Measurements from ENCODE around the gene CYP2D6. TPM values are rescaled to one million over a fixed set of nuclear protein-coding genes. Genes with fewer than 3 reads are reported as not detected.
"Not testable (repeated sequence)": the region's sequence is repeated elsewhere in the genome, so short reads cannot be mapped to it uniquely, and the experiment has no call there.

CYP2D6 gene
- total RNA-seq, 1 experiment from 2014 or later, result 1.7 TPM

GRCh38 chr22:42131562-42131961, 952 bp upstream of the CYP2D6 start (continued):
- TF ChIP-seq, protein P1, sequence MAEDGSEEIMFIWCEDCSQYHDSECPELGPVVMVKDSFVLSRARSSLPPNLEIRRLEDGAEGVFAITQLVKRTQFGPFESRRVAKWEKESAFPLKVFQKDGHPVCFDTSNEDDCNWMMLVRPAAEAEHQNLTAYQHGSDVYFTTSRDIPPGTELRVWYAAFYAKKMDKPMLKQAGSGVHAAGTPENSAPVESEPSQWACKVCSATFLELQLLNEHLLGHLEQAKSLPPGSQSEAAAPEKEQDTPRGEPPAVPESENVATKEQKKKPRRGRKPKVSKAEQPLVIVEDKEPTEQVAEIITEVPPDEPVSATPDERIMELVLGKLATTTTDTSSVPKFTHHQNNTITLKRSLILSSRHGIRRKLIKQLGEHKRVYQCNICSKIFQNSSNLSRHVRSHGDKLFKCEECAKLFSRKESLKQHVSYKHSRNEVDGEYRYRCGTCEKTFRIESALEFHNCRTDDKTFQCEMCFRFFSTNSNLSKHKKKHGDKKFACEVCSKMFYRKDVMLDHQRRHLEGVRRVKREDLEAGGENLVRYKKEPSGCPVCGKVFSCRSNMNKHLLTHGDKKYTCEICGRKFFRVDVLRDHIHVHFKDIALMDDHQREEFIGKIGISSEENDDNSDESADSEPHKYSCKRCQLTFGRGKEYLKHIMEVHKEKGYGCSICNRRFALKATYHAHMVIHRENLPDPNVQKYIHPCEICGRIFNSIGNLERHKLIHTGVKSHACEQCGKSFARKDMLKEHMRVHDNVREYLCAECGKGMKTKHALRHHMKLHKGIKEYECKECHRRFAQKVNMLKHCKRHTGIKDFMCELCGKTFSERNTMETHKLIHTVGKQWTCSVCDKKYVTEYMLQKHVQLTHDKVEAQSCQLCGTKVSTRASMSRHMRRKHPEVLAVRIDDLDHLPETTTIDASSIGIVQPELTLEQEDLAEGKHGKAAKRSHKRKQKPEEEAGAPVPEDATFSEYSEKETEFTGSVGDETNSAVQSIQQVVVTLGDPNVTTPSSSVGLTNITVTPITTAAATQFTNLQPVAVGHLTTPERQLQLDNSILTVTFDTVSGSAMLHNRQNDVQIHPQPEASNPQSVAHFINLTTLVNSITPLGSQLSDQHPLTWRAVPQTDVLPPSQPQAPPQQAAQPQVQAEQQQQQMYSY (CRISPR knock-in tag; IDR thresholded peaks at IDR 0.05), result no peak
- no peak for TF ChIP-seq ZNF532 (CRISPR knock-in tag; IDR thresholded peaks at IDR 0.05; ENCODE audit: borderline replicate concordance)
- TF ChIP-seq GTF2I (CRISPR knock-in tag; conservative IDR thresholded peaks at IDR 0.05), result no peak
- no peak for TF ChIP-seq NFATC4 (CRISPR knock-in tag; IDR thresholded peaks at IDR 0.05)

GRCh38 chr22:42130182-42130581, 428 bp downstream of the CYP2D6 start:
- H3K9me3 Mint-ChIP-seq; H3K4me3 Mint-ChIP-seq; H3K4me1 Mint-ChIP-seq; H3K36me3 Mint-ChIP-seq; POLR2A ChIA-PET; CTCF ChIA-PET; ATAC-seq; DNase-seq (ENCODE audit: low spot score); H3K27ac Mint-ChIP-seq: not testable (repeated sequence)
- H3K27me3 Mint-ChIP-seq (ENCODE audit: low read depth), result peaks cover 52% of the 10 kb centered on the region

DNA sequence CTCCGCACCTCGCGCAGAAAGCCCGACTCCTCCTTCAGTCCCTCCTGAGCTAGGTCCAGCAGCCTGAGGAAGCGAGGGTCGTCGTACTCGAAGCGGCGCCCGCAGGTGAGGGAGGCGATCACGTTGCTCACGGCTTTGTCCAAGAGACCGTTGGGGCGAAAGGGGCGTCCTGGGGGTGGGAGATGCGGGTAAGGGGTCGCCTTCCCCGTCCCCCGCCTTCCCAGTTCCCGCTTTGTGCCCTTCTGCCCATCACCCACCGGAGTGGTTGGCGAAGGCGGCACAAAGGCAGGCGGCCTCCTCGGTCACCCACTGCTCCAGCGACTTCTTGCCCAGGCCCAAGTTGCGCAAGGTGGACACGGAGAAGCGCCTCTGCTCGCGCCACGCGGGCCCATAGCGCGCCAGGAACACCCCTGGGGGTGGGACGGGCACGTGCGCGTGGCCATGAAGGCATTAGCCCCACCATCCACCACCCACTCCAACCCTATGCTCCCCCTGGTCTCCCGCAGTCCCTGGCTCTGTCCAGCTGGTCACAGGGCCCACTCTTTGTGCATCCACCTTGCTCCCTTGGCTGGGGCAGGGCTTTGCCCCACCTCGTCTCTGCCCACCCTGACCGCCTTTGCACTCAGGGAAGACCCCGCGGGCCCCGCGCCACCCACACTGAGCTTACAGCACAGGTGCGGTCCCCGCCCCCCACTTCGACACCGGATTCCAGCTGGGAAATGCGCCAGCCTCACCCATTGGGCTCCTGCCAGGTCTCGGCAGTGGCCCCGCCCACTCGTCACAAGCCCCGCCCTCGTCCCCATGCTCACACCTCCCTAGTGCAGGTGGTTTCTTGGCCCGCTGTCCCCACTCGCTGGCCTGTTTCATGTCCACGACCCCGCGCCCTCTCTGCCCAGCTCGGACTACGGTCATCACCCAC, 1.6 kb downstream of the CYP2D6 start:
- H3K4me1 Mint-ChIP-seq, H3K27ac Mint-ChIP-seq, POLR2A ChIA-PET, H3K4me3 Mint-ChIP-seq, H3K9me3 Mint-ChIP-seq, H3K36me3 Mint-ChIP-seq: not testable (repeated sequence)
- CTCF ChIA-PET, result interaction anchor here (0.5 to 0.9 kb wide), 2 partner anchors 39 to 308 kb away, joined by 3 to 4 read pairs; partner anchors contain the start of gene NDUFA6
- peaks cover 45% of the 10 kb centered on the region for H3K27me3 Mint-ChIP-seq (ENCODE audit: low read depth)
- ATAC-seq (peak; percentile 30), DNase-seq (ENCODE audit: low spot score) (peak; percentile 73)
- TF ChIP-seq, protein P2, sequence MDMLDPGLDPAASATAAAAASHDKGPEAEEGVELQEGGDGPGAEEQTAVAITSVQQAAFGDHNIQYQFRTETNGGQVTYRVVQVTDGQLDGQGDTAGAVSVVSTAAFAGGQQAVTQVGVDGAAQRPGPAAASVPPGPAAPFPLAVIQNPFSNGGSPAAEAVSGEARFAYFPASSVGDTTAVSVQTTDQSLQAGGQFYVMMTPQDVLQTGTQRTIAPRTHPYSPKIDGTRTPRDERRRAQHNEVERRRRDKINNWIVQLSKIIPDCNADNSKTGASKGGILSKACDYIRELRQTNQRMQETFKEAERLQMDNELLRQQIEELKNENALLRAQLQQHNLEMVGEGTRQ (CRISPR knock-in tag; IDR thresholded peaks at IDR 0.05), result peak; percentile 24; the same call in 1 of the 2 replicates
- TF ChIP-seq ATF3 (CRISPR knock-in tag; conservative IDR thresholded peaks at IDR 0.05), result peak; percentile 70; the same call in 1 of the 2 replicates
- TF ChIP-seq SP1 (CRISPR knock-in tag; conservative IDR thresholded peaks at IDR 0.05), result peak; percentile 58; the same call in 1 of the 2 replicates

DNA sequence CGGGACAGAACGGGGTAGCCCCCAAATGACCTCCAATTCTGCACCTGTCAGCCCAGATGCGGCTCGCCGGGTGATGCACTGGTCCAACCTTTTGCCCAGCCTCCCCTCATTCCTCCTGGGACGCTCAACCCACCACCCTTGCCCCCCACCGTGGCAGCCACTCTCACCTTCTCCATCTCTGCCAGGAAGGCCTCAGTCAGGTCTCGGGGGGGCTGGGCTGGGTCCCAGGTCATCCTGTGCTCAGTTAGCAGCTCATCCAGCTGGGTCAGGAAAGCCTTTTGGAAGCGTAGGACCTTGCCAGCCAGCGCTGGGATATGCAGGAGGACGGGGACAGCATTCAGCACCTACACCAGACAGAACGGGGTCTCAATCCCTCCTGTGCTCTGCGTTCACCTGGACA, 2.6 kb downstream of the CYP2D6 start:
- H3K9me3 Mint-ChIP-seq; H3K36me3 Mint-ChIP-seq; H3K27ac Mint-ChIP-seq; CTCF ChIA-PET; H3K4me3 Mint-ChIP-seq; DNase-seq (ENCODE audit: low spot score); ATAC-seq; POLR2A ChIA-PET; H3K4me1 Mint-ChIP-seq: not testable (repeated sequence)
- peaks cover 34% of the 10 kb centered on the region for H3K27me3 Mint-ChIP-seq (ENCODE audit: low read depth)
